Smooth muscle cell (in vitro differentiated cells): ENCODE data around the gene IGSF23. TPM values are rescaled to one million over a fixed set of nuclear protein-coding genes. Genes with fewer than 3 reads are reported as not detected.
"Not testable (repeated sequence)": the region's sequence is repeated elsewhere in the genome, so short reads cannot be mapped to it uniquely, and the experiment has no call there.

Source experiments
- DNase-seq: peaks from one replicate; lab custom pipeline; 2025; ENCODE audit not compliant: unreplicated experiment; lab: John Stamatoyannopoulos, UW
- H2AFZ ChIP-seq: fragments of 200-600 bp; sonication (generic); 2 replicates; pipeline ENCODE4 v1.6.0; 2016; ENCODE audit warnings: antibody characterized with exemption, low read depth, mild to moderate bottlenecking
- H3F3A ChIP-seq: fragments of 200-600 bp; sonication (generic); 2 replicates; pipeline ENCODE4 v1.6.0; 2017; ENCODE audit warnings: antibody characterized with exemption, low read depth
- H3K27ac ChIP-seq: fragments of 200-600 bp; sonication (generic); 2 replicates; pipeline ENCODE4 v1.5.1; 2016; ENCODE audit warnings: low read depth, mild to moderate bottlenecking
- H3K27me3 ChIP-seq: fragments of 200-600 bp; sonication (generic); 2 replicates; pipeline ENCODE4 v1.6.1; 2016; ENCODE audit warnings: low read depth, mild to moderate bottlenecking
- H3K36me3 ChIP-seq: fragments of 200-600 bp; sonication (generic); 2 replicates; pipeline ENCODE4 v1.5.1; 2016; ENCODE audit warnings: low read depth
- H3K4me1 ChIP-seq: fragments of 200-600 bp; sonication (generic); 2 replicates; pipeline ENCODE4 v1.5.1; 2016; ENCODE audit warnings: low read depth
- H3K4me2 ChIP-seq: fragments of 200-600 bp; sonication (generic); 2 replicates; pipeline ENCODE4 v1.6.0; 2016; ENCODE audit warnings: mild to moderate bottlenecking
- H3K4me3 ChIP-seq: fragments of 200-600 bp; sonication (generic); 2 replicates; pipeline ENCODE4 v1.5.1; 2016; ENCODE audit warnings: mild to moderate bottlenecking
- H3K79me2 ChIP-seq: fragments of 200-600 bp; sonication (generic); 2 replicates; pipeline ENCODE4 v1.6.0; 2016; ENCODE audit warnings: low read depth, mild to moderate bottlenecking
- H3K9ac ChIP-seq: fragments of 200-600 bp; sonication (generic); 2 replicates; pipeline ENCODE4 v1.6.0; 2016; ENCODE audit warnings: low read depth
- H3K9me3 ChIP-seq: fragments of 200-600 bp; sonication (generic); replicated peaks from 2 replicates; pipeline ENCODE4 v1.5.1; 2016; ENCODE audit warnings: low read depth
- H4K20me1 ChIP-seq: fragments of 200-600 bp; sonication (generic); 2 replicates; pipeline ENCODE4 v1.6.0; 2016; ENCODE audit warnings: low read depth
- CTCF ChIP-seq: fragments of 200-600 bp; sonication (generic); IDR thresholded peaks from 2 replicates; pipeline ENCODE4 v1.5.1; 2017; ENCODE audit warnings: borderline replicate concordance, mild to moderate bottlenecking, antibody characterized with exemption; ENCODE audit not compliant: insufficient read depth, poor library complexity, severe bottlenecking
- WGBS: methylation state at CpG from one replicate; pipeline ENCODE4 v1.1.7; 2016; ENCODE audit warnings: low lambda C conversion rate; 5-methylcytosine and 5-hydroxymethylcytosine counted together
- polyA plus RNA-seq: library from polyadenylated mRNA; unstranded; fragments of >200 nt; fragmentation: Nextera tagmentation; extraction: Ambion mirVana; gene quantifications from 2 replicates; pipeline ENCODE4 v1.2.1, GENCODE V29; 2016
- total RNA-seq: library from RNA; depleted of rRNA; stranded (reverse); fragments of >200 nt; gene quantifications from 2 replicates; pipeline ENCODE4 v1.2.3, GENCODE V29; 2014

The IGSF23 gene
- total and polyA plus RNA-seq, 2 experiments from 2014 or later = not detected

- Histone ChIP-seq H3K9ac (no peak overlapping the region), H3K9me3 (no peaks in the 10 kb centered on the region), H3K27me3 (no peaks in the 10 kb centered on the region), H2AFZ (no peak overlapping the region), H3F3A (no peaks in the 10 kb centered on the region), H3K79me2 (no peaks in the 10 kb centered on the region), H3K4me3 (no peak overlapping the region), H3K4me2 (no peak overlapping the region), H4K20me1 (no peaks in the 10 kb centered on the region), H3K36me3 (no peaks in the 10 kb centered on the region), H3K4me1 (no peaks in the 10 kb centered on the region), H3K27ac (no peak overlapping the region)
- no peak for TF ChIP-seq CTCF
- 90% methylated on average over 7 of the region's 7 CpGs for WGBS
- DNase-seq = no peak
Observed at GRCh38 chr19:44666852-44667556, 53.6 kb downstream of the IGSF23 start.

DNA sequence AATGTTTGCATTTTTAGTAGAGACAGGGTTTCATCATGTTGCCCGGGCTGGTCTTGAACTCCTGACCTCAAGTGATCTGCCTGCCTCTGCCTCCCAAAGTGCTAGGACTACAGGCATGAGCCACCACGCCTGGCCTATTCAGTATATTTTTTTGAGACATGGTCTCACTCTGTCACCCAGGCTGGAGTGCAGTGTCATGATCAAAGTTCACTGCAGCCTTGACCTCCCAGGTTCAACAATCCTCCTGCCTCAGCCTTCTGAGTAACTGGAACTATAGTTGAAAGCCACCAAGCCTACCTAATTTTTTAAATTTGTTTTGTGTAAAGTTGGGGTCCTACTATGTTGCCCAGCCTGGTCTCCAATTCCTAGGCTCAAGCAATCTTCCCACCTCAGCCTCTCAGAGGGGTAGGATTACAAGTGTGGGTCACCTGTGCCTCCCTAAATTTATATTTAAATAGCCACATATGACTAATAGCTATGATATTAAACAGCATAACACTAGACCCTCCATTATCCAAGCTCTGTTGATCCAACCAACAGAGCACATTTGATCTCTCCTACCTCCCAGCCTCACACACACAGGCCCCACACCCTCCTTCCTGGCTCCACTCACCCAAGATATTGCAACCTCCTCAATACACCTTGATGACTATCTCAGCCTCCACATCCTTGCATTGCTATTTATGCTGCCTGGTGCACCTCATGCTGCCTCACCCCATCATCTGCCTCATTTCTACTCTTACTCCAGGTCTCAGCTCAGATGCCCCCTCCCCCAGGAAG, 55.8 kb downstream of the IGSF23 start:
- no peak for DNase-seq
- Histone ChIP-seq H3K36me3 (no peaks in the 10 kb centered on the region), H3K27me3 (no peaks in the 10 kb centered on the region), H3K9ac (no peak overlapping the region), H3K4me3 (no peak overlapping the region), H3K9me3 (no peaks in the 10 kb centered on the region), H3K79me2 (no peaks in the 10 kb centered on the region), H4K20me1 (no peaks in the 10 kb centered on the region), H3K4me1 (no peaks in the 10 kb centered on the region), H3K27ac (no peak overlapping the region), H3K4me2 (no peak overlapping the region), H2AFZ (no peak overlapping the region), H3F3A (no peaks in the 10 kb centered on the region)
- WGBS = 100% methylated on average over 2 of the region's 2 CpGs
- no peak for TF ChIP-seq CTCF

DNA sequence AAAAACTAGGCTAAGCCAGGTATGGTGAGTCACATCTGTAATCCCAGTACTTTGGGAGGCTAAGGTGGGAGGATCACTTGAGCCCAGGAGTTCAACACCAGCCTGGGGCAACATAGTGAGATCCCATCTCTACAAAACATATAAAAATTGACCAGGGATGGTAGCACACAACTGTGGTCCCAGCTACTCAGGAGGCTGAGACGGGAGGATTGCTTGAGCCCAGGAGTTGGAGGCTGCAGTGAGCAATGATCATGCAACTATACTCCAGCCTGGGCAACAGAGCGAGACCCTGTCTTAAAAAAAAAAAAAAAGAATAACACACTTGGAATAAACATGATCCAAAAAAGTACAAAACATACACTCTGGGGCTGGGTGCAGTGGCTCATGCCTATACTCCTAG, 56.7 kb downstream of the IGSF23 start:
- H3K9ac ChIP-seq, H3F3A ChIP-seq, H3K4me3 ChIP-seq, H3K27me3 ChIP-seq, H4K20me1 ChIP-seq, H3K9me3 ChIP-seq, H3K4me2 ChIP-seq, H3K4me1 ChIP-seq, H3K79me2 ChIP-seq, DNase-seq, H3K27ac ChIP-seq, H3K36me3 ChIP-seq, H2AFZ ChIP-seq: not testable (repeated sequence)
- WGBS = 94% methylated on average over 2 of the region's 2 CpGs

DNA sequence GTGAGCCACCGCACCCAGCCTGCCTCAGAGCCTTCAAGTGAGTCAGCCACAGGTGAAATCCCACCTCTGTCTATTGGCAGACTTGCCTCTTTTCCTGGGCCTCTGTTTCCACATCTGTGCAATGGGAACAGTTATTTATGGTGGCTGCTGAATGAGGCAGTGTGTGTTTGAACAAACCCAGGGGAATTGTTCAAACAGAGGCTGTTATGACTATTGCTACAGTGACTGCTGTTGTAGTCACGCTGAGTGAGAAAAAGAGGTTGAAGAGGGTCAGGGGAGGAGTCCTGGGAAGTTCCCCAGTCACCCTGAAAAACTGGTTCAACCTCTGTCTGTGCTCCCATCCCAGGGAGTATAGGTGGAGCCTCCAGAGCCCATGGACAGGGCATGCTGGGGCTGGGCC, 58.0 kb downstream of the IGSF23 start, which contains the start of gene CEACAM19:
Gene CEACAM19, plus strand, starts transcription at position 83 of the 400 bp plus-strand sequence. CDS start 450 bp downstream, outside the sequence.
- no peaks in the 10 kb centered on the region for H3K27me3 ChIP-seq
- H3K79me2 ChIP-seq = no peaks in the 10 kb centered on the region
- no peak within 1 kb of the TSS for H2AFZ ChIP-seq
- H4K20me1 ChIP-seq = no peaks in the 10 kb centered on the region
- no peaks in the 10 kb centered on the region for H3F3A ChIP-seq
- no peaks in the 10 kb centered on the region for H3K9me3 ChIP-seq
- no peak within 1 kb of the TSS for H3K9ac ChIP-seq
- no peaks in the 10 kb centered on the region for H3K4me1 ChIP-seq
- 87% methylated on average over 2 of the region's 2 CpGs for WGBS
- H3K4me2 ChIP-seq = no peak within 1 kb of the TSS
- H3K4me3 ChIP-seq = no peak within 1 kb of the TSS
- TF ChIP-seq CTCF = no peak
- no peaks in the 10 kb centered on the region for H3K36me3 ChIP-seq
- H3K27ac ChIP-seq = no peak within 1 kb of the TSS
- DNase-seq = no peak
